SJSA1 (cell line): ENCODE results near the gene SLC19A1. TPM values are rescaled to one million over a fixed set of nuclear protein-coding genes. Genes with fewer than 3 reads are reported as not detected.

ENCODE experiments used
- DNase-seq, 2 experiments: peaks; one replicate each; pipeline ENCODE4 v3.0.0-alpha.2; 2015 to 2020; ENCODE audit warnings: low spot score in 2 of 2, low read depth in 1 of 2
- H3K27ac ChIP-seq: fragments of 250-450 bp; sonication (Bioruptor Pico); 2 replicates; pipeline ENCODE4 v1.5.1; 2020; ENCODE audit warnings: mild to moderate bottlenecking, moderate library complexity
- H3K27me3 ChIP-seq: fragments of 250-450 bp; sonication (Bioruptor Pico); replicated peaks from 2 replicates; pipeline ENCODE4 v1.5.1; 2020; ENCODE audit warnings: mild to moderate bottlenecking, moderate library complexity
- H3K36me3 ChIP-seq: fragments of 250-450 bp; sonication (Bioruptor Pico); 2 replicates; pipeline ENCODE4 v1.5.1; 2020; ENCODE audit warnings: mild to moderate bottlenecking
- H3K4me1 ChIP-seq: fragments of 250-450 bp; sonication (Bioruptor Pico); replicated peaks from 2 replicates; pipeline ENCODE4 v1.6.1; 2021; ENCODE audit warnings: mild to moderate bottlenecking
- H3K4me3 ChIP-seq: fragments of 250-450 bp; sonication (Bioruptor Pico); 2 replicates; pipeline ENCODE4 v1.5.1; 2020; ENCODE audit warnings: mild to moderate bottlenecking
- H3K9me3 ChIP-seq: fragments of 250-450 bp; sonication (Bioruptor Pico); replicated peaks from 2 replicates; pipeline ENCODE4 v1.5.1; 2020; ENCODE audit warnings: mild to moderate bottlenecking
- total RNA-seq: library from RNA; depleted of rRNA; stranded (reverse); fragments of >200 nt; shearing (Covaris generic); gene quantifications from 2 replicates; pipeline ENCODE4 v1.2.3, GENCODE V29; 2014

SLC19A1 gene
- total RNA-seq, 1 experiment from 2014 or later, result 18.0 TPM

DNA sequence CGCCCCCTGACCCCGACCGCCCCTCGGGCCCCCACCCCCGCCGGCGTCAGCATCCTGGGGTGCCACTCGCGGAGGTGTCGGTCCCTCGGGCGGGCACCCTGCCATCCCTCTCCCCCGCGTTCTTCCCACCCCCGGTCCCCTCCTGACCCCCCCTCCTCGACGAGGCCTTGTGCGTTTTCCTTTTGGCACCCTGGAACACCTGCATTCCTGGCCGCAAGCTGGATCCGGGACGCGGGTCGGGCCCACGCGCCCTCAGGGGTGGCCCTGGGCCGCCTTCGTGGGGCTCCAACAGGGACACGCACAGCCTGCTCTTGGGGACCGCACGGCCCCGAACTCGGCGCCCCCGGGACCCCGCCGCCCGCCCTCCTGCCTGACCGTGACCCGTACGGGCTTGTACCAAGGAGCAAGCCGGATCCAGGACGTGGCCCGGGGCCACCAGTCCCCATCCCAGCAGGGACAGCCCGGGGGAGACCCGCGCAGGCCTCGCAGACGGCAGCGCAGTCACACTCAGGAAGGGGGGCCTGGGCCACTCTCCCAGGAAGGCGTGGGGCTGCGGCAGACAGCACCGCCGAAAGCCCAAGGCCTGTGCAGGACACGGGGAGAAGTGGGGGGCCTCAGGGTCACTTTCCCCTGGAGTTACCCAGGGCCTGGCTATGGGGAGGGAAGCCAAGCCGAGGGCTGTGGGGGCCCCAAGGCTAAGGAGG, 579 bp upstream of the SLC19A1 start:
- Histone ChIP-seq H3K27me3 (no peaks in the 10 kb centered on the region), H3K4me1 (peaks cover 15% of the 10 kb centered on the region), H3K4me3 (peak overlapping the region; percentile 54), H3K9me3 (no peaks in the 10 kb centered on the region), H3K27ac (no peak overlapping the region), H3K36me3 (peaks cover 2% of the 10 kb centered on the region; the same call in 1 of the 2 replicates)
- DNase-seq, result peak in 1 of 2 experiments; percentile 43

GRCh38 chr21:45541221-45542039, 810 bp downstream of the SLC19A1 start:
- Histone ChIP-seq H3K9me3 (no peaks in the 10 kb centered on the region), H3K4me1 (peaks cover 11% of the 10 kb centered on the region), H3K36me3 (peaks cover 7% of the 10 kb centered on the region; the same call in 1 of the 2 replicates), H3K4me3 (peak overlapping the region; percentile 54), H3K27ac (no peak overlapping the region), H3K27me3 (no peaks in the 10 kb centered on the region)
- peak in 1 of 2 experiments; percentile 66 for DNase-seq

- H3K4me1 ChIP-seq, result peaks cover 11% of the 10 kb centered on the region
- DNase-seq, result peak in 1 of 2 experiments; percentile 36
- no peak overlapping the region for H3K4me3 ChIP-seq
- H3K9me3 ChIP-seq, result no peaks in the 10 kb centered on the region
- peaks cover 10% of the 10 kb centered on the region; the same call in 1 of the 2 replicates for H3K36me3 ChIP-seq
- H3K27ac ChIP-seq, result no peak overlapping the region
- H3K27me3 ChIP-seq, result no peaks in the 10 kb centered on the region
These were observed 1.7 kb downstream of the SLC19A1 start for GRCh38 chr21:45540601-45540970.

GRCh38 chr21:45539796-45540600, 2.2 kb downstream of the SLC19A1 start:
- Histone ChIP-seq H3K4me3 (no peak overlapping the region), H3K4me1 (peaks cover 11% of the 10 kb centered on the region), H3K27me3 (no peaks in the 10 kb centered on the region), H3K27ac (no peak overlapping the region), H3K36me3 (peaks cover 15% of the 10 kb centered on the region; the same call in 1 of the 2 replicates), H3K9me3 (no peaks in the 10 kb centered on the region)
- peak in 1 of 2 experiments; percentile 35 for DNase-seq

- no peak overlapping the region for H3K4me3 ChIP-seq
These were observed 3.0 kb downstream of the SLC19A1 start for GRCh38 chr21:45539046-45539795.

GRCh38 chr21:45538381-45539045, 3.7 kb downstream of the SLC19A1 start:
- H3K4me1 ChIP-seq, result peaks cover 11% of the 10 kb centered on the region
- no peaks in the 10 kb centered on the region for H3K27me3 ChIP-seq
- no peak overlapping the region for H3K27ac ChIP-seq
- H3K36me3 ChIP-seq, result peaks cover 15% of the 10 kb centered on the region; the same call in 1 of the 2 replicates
- no peak overlapping the region for H3K4me3 ChIP-seq
- DNase-seq, result no peak
- H3K9me3 ChIP-seq, result no peaks in the 10 kb centered on the region

More at GRCh38 chr21:45539046-45539795, 3.0 kb downstream of the SLC19A1 start:
- no peaks in the 10 kb centered on the region for H3K9me3 ChIP-seq
- peaks cover 15% of the 10 kb centered on the region; the same call in 1 of the 2 replicates for H3K36me3 ChIP-seq
- H3K4me1 ChIP-seq, result peaks cover 11% of the 10 kb centered on the region
- no peaks in the 10 kb centered on the region for H3K27me3 ChIP-seq
- H3K27ac ChIP-seq, result no peak overlapping the region
- no peak for DNase-seq

GRCh38 chr21:45537746-45538291, 4.4 kb downstream of the SLC19A1 start:
- H3K9me3 ChIP-seq, result no peaks in the 10 kb centered on the region

GRCh38 chr21:45537111-45537745, 5.0 kb downstream of the SLC19A1 start:
- Histone ChIP-seq H3K4me1 (peaks cover 8% of the 10 kb centered on the region), H3K9me3 (no peaks in the 10 kb centered on the region), H3K4me3 (no peak overlapping the region), H3K27ac (no peak overlapping the region), H3K36me3 (peaks cover 15% of the 10 kb centered on the region; the same call in 1 of the 2 replicates), H3K27me3 (no peaks in the 10 kb centered on the region)
- DNase-seq, result no peak

More at GRCh38 chr21:45537746-45538291, 4.4 kb downstream of the SLC19A1 start:
- Histone ChIP-seq H3K27me3 (no peaks in the 10 kb centered on the region), H3K36me3 (peaks cover 15% of the 10 kb centered on the region; the same call in 1 of the 2 replicates), H3K4me1 (peaks cover 8% of the 10 kb centered on the region), H3K27ac (no peak overlapping the region), H3K4me3 (no peak overlapping the region)
- DNase-seq, result no peak

DNA sequence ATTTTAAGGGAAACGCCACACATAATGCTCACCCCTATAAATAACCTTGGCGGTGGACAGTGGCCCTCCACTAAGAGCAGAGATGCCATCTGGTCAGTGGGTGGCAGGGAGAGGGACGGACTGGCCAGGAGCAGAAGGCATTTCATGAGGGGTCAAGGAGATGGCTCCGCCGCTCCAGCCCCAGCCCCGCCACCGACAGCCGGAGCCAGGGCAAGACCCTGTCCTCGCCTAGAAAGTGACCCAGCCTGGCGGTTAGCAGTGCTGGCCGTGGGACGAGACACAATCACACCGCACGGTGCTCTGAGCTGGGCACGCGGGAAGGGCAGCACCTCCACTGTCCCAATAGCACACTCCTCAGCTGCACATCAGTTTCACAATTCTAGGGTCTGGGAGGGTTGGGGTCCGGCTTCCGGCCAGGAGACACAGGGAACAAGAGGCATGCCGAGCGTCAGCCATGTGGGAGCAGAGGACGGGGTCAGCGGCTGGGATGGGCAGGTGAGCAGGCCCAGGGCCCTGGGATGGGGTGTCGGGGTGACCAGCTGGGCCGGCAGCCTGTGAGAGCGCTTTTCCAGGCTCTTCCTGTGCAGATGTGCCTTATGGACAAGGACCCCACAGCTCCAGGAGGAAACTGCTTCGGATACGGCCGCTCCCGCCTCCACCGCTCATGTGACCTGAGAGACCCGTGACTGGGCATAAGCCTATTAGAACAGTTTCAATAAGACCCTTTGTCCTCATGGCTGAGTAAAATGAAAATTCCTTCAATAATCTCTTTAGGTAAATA, 5.7 kb downstream of the SLC19A1 start:
- Histone ChIP-seq H3K36me3 (peaks cover 21% of the 10 kb centered on the region), H3K27me3 (no peaks in the 10 kb centered on the region), H3K4me3 (no peak overlapping the region), H3K4me1 (peaks cover 5% of the 10 kb centered on the region), H3K9me3 (no peaks in the 10 kb centered on the region), H3K27ac (no peak overlapping the region)
- DNase-seq, result no peak

DNA sequence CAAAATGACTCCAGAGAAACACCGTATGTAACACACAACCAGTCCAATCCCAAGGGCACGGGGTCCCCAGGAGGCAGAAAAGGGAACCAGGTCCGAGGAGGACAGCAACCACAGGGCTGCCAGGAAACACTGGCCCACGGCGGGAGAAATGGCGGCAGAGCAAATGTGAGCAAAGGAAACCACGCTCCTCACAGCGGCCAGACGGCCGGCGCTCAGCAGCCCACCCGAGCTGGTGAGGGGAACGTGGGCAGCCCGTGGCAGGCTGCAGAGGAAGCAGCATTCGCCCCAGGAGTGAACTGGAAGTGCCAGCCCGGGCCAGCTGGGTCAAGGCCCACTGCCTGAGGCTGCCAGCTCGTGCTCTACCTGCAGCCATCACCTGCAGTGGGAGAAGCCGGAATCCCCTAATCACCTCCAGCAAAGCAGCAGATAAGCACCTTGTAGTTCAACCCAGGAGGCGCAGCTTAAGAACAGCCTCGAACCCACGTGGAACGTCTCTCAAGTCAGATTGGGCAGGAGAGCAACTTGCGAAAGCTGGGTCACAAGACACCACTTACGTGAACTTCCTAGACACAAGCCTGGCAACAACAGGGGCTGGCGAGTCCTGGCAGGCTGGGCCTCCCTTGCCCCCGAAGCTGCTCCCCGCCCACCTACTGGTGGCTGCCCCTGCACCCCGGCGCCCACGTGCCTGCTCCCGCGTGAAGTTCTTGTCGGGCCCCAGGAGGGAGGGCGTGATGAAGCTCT, 6.7 kb downstream of the SLC19A1 start:
- peaks cover 25% of the 10 kb centered on the region for H3K36me3 ChIP-seq
- H3K4me3 ChIP-seq, result no peak overlapping the region
- no peak for DNase-seq

More for the DNA sequence above, 6.7 kb downstream of the SLC19A1 start:
- H3K27me3 ChIP-seq, result no peaks in the 10 kb centered on the region
- H3K27ac ChIP-seq, result no peak overlapping the region
- no peaks in the 10 kb centered on the region for H3K9me3 ChIP-seq
- H3K4me1 ChIP-seq, result no peaks in the 10 kb centered on the region
